GM18499 (cell line): ENCODE results near the gene SLX9.
"Not testable (repeated sequence)": the region's sequence is repeated elsewhere in the genome, so short reads cannot be mapped to it uniquely, and the experiment has no call there.

ENCODE experiments used
- ATAC-seq: cut with Tn5 transposase; IDR thresholded peaks from one replicate; pipeline ENCODE4 v1.9.1; 2021; ENCODE audit warnings: moderate number of reproducible peaks; ENCODE audit not compliant: insufficient read depth, unreplicated experiment

The SLX9 gene

GRCh38 chr21:45011911-45012661, 72.3 kb downstream of the SLX9 start:
- no peak for ATAC-seq

GRCh38 chr21:45012662-45013259, 72.9 kb downstream of the SLX9 start:
- ATAC-seq, result no peak

GRCh38 chr21:45013260-45013841, 73.5 kb downstream of the SLX9 start:
- ATAC-seq, result no peak

- ATAC-seq, result no peak
Observed at GRCh38 chr21:45014747-45015468, 75.1 kb downstream of the SLX9 start.

- no peak for ATAC-seq
Observed at GRCh38 chr21:45015469-45015860, 75.6 kb downstream of the SLX9 start.

- no peak for ATAC-seq
Observed at GRCh38 chr21:45016031-45016405, 76.2 kb downstream of the SLX9 start.

GRCh38 chr21:45016406-45017038, 76.7 kb downstream of the SLX9 start:
- ATAC-seq, result no peak

GRCh38 chr21:45017039-45017960, 77.5 kb downstream of the SLX9 start:
- ATAC-seq, result no peak

- no peak for ATAC-seq
Observed at GRCh38 chr21:45018131-45019075, 78.6 kb downstream of the SLX9 start.

GRCh38 chr21:45019076-45019886, 79.5 kb downstream of the SLX9 start:
- no peak for ATAC-seq

GRCh38 chr21:45019887-45020537, 80.2 kb downstream of the SLX9 start:
- ATAC-seq, result no peak

- no peak for ATAC-seq
Observed at GRCh38 chr21:45020629-45021427, 81.0 kb downstream of the SLX9 start.

- no peak for ATAC-seq
Observed at GRCh38 chr21:45021428-45022347, 81.9 kb downstream of the SLX9 start.

GRCh38 chr21:45022348-45022675, 82.5 kb downstream of the SLX9 start:
- no peak for ATAC-seq

GRCh38 chr21:45022736-45023135, 82.9 kb downstream of the SLX9 start:
- no peak for ATAC-seq

GRCh38 chr21:45024516-45024915, 84.7 kb downstream of the SLX9 start:
- ATAC-seq, result not testable (repeated sequence)
